GM21723 (cell line): ENCODE data around the gene CTNNA2.

Source experiments
- ATAC-seq: cut with Tn5 transposase; IDR thresholded peaks from one replicate; pipeline ENCODE4 v1.9.1; 2021; ENCODE audit warnings: mild to moderate bottlenecking, moderate library complexity; ENCODE audit not compliant: unreplicated experiment

CTNNA2 gene

GRCh38 chr2:79910643-79911042 lies 397.8 kb downstream of the CTNNA2 start:
- no peak for ATAC-seq

- no peak for ATAC-seq
These were observed 402.6 kb downstream of the CTNNA2 start for GRCh38 chr2:79915455-79915854.

- ATAC-seq, result no peak
These were observed 403.4 kb downstream of the CTNNA2 start for GRCh38 chr2:79916285-79916684.

GRCh38 chr2:79920512-79921076 lies 407.7 kb downstream of the CTNNA2 start:
- ATAC-seq, result no peak

GRCh38 chr2:79929624-79930023 lies 416.8 kb downstream of the CTNNA2 start:
- no peak for ATAC-seq

GRCh38 chr2:79935046-79935732 lies 422.3 kb downstream of the CTNNA2 start:
- no peak for ATAC-seq

- ATAC-seq, result peak; percentile 77
These were observed 423.2 kb downstream of the CTNNA2 start for GRCh38 chr2:79935771-79936657.

GRCh38 chr2:79936715-79937114 lies 423.9 kb downstream of the CTNNA2 start:
- no peak for ATAC-seq

- no peak for ATAC-seq
These were observed 425.8 kb downstream of the CTNNA2 start for GRCh38 chr2:79938648-79939047.

GRCh38 chr2:79940364-79940763 lies 427.5 kb downstream of the CTNNA2 start:
- no peak for ATAC-seq

- no peak for ATAC-seq
These were observed 428.3 kb downstream of the CTNNA2 start for GRCh38 chr2:79941179-79941578.

- no peak for ATAC-seq
These were observed 431.4 kb downstream of the CTNNA2 start for GRCh38 chr2:79944205-79944604.

GRCh38 chr2:79945653-79946445 lies 433.0 kb downstream of the CTNNA2 start:
- no peak for ATAC-seq

- ATAC-seq, result no peak
These were observed 434.9 kb downstream of the CTNNA2 start for GRCh38 chr2:79947751-79948150.

- no peak for ATAC-seq
These were observed 437.7 kb downstream of the CTNNA2 start for GRCh38 chr2:79950526-79950925.

GRCh38 chr2:79952616-79953015 lies 439.8 kb downstream of the CTNNA2 start:
- no peak for ATAC-seq

GRCh38 chr2:79960035-79960434 lies 447.2 kb downstream of the CTNNA2 start:
- ATAC-seq, result no peak

GRCh38 chr2:79960519-79960918 lies 447.7 kb downstream of the CTNNA2 start:
- ATAC-seq, result no peak

GRCh38 chr2:79964966-79965365 lies 452.1 kb downstream of the CTNNA2 start:
- ATAC-seq, result no peak

- no peak for ATAC-seq
These were observed 453.5 kb downstream of the CTNNA2 start for GRCh38 chr2:79966369-79966768.

- ATAC-seq, result no peak
These were observed 454.0 kb downstream of the CTNNA2 start for GRCh38 chr2:79966882-79967281.
